GM19452 (cell line): Measurements from ENCODE around the gene TMEM182.

ENCODE experiments used
- ATAC-seq: cut with Tn5 transposase; IDR thresholded peaks from one replicate; pipeline ENCODE4 v1.9.1; 2021; ENCODE audit not compliant: unreplicated experiment

The TMEM182 gene

DNA sequence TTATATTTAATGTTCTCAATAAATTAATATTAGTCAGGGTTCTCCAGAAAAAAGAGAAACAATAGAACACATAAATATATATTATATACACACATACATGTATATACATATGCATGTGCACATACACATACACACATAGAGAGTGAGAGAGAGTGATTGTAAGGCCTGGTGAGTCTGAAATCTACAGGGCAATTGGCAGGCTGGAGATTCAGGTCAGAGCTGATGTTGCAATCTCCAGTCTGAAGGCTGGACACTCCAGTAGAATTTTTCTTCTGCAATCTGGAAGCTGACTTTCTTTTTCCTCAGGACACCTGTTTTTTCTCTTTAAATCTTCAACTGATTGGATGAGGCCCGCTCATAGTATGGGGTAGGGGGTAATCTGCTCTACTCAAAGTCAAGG, 3.2 kb downstream of the TMEM182 start:
- ATAC-seq = no peak

DNA sequence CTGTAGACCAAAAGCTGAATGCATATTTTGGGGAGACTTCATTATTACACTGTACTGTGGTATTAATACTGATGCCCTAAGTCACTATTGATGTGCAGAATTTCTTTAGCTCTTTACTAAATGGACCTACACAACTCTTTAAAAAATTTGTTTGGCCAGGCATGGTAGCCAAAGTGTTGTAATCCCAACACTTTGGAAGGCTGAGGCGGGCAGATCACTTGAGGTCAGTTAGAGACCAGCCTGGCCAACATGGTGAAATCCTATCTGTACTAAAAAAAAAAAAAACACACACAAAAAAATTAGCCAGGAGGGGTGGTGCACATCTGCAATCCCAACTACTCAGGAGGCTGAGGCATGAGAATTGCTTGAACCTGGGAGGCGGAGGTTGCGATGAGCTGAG, 6.4 kb downstream of the TMEM182 start:
- ATAC-seq = no peak

DNA sequence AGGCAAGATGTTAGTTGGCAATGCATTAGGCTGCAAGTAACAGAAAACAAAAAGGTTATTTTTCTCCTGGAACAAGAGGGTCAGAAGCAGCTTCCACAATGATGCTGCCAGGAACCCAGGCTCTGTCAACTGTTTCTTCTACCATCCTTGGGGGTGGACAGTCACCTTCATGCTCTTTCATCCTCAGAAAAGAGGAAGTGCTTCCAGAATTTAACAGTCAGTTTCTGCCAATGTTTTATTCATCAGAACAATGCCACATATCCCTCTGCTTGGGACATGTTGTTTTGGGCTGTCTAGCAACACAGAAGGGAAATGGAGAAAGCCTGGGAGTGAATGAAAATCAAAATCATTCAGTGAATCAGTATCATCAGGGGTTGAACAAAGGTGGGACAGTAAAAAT, 7.1 kb downstream of the TMEM182 start:
- ATAC-seq = no peak

DNA sequence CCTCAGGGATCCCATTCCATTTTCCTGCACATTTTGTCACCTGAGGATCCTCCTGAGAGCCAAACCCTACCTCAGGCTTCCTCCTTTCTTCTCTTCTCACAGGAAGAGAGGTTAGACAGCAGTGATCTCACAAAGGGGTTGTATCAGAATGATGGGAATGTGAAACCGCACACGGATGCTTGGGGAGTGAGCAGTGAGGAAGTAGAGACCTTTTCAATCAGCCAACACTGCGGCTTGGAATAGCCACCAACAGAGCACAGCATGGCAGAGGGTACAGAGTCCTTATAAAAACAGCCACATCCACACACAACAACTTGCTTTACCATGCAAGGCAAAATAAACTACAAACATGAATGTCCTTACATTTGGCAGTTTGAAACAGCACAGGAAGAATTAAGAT, 8.7 kb downstream of the TMEM182 start:
- ATAC-seq = no peak

DNA sequence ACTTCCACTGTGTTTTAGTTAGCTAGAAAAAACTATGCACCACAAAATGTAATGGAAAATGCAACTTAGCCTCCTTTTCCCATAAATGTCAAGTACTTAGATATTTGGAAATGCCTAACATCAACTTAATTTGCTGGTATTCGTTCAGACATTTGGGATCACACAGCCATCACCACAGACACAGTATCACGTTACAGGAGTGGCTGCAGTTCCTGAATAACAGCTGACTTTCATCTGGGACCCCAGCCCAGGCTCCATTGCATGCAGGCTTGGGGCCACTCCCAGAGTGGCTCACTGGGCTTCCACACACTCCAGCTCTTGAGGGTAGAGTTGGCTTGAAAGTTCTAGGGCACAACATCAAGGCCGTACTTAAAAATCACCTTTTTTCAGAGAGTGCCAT, 9.3 kb downstream of the TMEM182 start:
- no peak for ATAC-seq

DNA sequence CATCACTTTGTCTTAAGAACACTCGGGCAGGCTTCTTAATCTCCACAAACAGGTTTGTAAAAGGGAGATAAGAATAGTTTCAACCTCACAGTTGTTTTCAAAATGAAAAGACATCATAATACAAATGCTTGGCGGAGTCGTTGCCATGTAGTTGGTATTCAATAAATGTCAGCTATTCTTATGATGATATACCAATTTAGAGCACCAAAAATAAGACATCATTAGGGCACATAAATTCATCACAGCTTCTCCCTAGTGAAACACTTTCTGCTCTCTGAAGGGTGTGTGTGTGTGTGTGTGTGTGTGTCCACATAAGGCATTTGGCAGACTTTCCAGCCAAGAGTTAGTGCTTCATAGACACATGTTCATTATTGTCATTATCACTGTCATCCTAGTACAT, 10.8 kb downstream of the TMEM182 start:
- ATAC-seq = no peak

DNA sequence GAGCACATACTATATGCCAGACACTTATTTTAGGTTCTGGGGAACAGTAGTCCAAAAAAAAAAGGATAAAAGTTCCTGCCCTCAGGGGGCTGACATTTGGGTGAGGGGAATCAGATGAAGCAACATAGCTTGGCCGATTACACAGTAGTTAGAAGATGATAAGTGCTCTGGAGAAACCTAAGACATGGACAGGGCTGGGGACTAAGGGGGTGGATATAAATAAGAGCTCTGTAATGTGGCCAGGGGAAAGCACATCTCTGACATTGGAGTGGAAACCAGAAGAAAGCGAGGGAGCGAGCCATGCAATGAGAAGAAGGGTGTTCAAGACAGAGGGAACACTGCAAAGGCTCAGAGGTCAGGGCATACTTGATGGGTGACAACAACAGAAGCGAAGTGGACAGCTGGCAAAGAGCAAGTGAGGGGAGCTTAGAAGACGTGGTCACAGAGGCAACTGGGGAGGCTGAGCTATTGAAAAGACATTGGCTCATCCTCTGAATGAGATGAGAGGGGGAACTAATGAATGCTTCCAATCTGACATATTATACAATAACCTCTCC, 11.4 kb downstream of the TMEM182 start:
- ATAC-seq = no peak

DNA sequence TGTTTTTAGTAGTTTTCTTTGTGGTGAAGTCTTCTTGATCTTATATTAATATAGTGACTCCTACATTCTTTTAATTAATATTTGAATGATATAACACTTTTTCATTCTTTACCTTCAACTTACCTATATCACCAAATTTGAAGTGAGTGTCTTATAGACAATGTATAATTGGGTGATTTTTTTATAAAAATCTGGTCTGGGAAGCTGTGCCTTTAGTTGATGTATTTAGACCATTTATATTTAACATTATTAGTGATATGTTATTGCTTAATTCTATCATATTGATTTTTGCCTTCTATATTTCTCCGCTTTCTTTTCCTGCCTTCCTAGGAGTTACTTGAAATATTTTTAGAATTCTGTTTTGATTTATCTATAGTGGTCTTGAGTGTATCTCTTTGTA, 16.4 kb downstream of the TMEM182 start:
- ATAC-seq = no peak

DNA sequence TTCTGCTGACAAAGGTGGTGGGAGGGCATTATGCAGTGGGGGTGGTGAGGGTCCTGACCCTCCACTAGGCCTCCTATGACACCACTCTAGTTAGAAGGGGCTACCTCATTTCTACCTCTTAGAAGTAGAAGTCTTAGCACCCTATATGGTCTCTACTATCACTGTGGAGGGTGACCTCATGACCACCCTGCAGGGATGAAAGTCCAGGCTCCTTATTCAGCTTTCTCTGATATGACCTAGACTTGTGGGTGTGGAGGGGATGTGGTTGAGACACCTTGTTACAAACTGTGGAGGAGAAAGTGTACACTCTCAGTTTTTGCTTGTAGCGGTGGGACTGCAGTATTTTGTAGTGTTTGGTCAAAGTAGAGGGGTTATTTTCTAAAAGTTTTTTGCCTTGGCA, 18.6 kb downstream of the TMEM182 start:
- no peak for ATAC-seq

DNA sequence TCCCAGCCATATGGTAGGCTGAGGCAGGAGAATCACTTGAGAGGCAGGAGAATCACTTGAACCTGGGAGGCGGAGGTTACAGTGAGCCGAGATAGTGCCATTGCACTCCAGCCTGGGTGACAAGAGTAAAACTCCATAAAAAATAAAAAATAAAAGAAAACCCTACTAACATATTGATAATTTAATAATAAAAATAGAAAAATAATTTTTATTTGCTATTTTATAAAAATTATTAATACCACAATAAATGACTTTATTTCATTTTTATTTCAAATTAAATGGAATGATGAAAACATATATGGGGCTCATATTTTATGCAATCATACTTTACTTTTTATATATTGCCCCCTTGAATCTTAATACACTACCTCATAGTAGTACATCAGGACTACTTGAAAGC, 20.4 kb downstream of the TMEM182 start:
- no peak for ATAC-seq

DNA sequence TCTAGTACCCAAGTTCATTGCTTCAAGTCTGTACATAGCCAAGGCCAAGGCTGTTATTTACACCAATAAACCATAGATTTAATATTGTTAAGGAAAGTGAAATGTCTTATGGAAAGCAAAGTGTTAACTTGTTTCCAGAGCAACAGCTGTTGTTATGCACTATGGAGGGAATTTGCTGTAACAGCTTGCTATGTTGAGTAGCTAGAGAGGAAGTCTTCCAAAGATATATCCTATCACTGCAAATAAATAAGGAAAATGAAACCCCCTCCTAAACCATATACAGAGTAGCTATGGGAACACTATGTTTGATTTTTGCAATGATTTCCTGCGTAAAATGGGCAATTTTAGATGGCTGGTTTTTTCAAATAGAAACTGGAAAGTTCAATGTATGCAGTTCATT, 21.1 kb downstream of the TMEM182 start:
- ATAC-seq = no peak

DNA sequence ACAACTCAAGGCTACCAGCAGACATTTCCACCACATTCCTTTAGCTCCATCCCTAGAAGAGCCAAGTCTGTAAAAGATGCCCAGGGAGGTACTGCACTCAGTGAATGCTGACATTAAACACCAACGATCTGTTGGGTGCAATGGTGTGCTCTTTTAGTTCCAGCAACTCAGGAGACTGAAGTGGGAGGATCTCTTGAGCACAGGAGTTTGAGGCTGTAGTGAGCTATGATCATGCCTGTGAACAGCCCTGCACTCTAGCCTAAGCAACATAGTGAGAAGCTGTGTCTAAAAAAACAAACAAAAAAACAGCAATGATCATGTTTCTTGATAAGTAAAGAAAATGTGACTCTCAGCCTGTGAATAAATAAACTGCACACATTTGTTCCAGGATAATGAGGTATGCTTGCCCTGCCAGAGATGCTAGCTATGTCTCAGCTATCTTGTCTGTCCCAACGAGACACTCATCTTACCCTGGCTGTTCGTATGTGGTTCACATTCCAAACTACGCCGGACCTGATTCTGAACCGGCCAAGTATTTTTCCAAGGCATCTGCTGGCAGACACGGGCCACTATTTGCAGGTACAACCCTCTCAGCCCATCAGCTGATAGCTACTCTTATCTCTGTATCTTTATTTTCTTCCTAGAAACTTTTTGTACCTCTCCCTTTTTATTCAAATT, 21.8 kb downstream of the TMEM182 start:
- no peak for ATAC-seq

DNA sequence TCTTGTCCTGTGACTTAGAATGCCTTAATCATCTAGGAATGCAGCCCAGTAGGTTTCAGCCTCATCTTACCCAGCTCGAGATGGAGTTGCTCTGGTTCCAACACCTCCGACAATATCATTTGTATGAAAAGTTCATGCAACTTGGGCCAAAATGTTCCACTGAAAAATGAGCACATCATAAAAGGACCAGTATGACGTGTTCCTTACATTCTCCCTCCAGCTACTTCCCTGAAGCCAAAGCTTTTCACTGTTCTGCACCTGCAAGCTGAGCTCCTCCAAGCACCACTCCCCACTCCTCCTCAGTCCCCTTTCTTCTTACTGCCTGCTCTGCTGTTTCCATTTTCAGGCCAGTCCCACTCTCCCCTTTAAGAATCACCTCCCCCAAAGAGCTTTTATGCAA, 23.1 kb downstream of the TMEM182 start:
- no peak for ATAC-seq

DNA sequence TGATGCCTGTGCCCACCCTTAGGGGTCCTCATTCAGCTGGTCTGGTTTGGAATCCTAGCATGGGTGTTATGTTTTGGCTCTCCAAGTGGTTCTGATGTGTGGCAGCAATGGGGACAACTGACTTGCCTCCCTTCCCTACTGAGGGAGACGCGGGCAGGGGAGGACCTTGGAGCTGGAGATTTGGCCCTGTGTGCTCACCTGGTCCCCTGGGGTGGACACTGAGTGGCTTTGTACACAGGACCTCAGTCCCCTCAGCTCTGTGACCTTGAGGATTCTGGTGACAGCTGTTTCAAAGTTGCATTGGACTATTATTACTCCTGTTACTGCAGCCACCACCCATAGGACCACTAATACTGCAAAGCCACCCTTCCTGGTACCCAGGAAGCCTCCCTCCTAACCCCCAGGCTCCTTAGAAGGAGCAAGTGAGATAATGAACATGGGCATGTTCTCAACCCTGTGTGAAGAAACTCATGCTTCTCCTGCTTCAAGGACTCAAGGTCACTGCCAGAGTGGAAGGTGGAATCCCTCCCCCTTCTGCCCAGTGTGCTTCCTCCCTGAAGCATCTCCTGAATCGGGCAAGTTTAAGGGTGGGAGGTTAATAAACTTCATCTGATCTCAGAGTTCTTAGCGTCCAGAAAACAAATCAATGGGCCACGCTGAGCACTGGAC, 26.5 kb downstream of the TMEM182 start:
- no peak for ATAC-seq

DNA sequence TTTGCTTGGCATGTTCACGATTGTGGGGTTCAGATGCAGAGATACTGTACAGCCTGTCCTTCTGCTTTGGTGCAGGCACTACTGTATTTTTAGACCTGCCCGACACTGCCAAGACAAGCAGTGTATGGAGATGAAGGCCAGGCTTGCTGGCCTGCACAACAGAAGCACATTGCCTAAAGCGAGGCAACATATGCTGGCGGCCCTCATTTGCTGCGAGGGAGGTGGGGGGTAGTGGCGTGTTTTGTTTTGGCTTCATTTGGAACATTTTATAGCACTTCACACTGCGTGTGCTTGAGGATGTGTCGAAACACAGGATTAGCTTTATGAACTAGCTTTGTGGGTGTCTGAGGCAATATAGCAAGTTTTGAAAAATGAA, 27.0 kb downstream of the TMEM182 start:
- no peak for ATAC-seq

DNA sequence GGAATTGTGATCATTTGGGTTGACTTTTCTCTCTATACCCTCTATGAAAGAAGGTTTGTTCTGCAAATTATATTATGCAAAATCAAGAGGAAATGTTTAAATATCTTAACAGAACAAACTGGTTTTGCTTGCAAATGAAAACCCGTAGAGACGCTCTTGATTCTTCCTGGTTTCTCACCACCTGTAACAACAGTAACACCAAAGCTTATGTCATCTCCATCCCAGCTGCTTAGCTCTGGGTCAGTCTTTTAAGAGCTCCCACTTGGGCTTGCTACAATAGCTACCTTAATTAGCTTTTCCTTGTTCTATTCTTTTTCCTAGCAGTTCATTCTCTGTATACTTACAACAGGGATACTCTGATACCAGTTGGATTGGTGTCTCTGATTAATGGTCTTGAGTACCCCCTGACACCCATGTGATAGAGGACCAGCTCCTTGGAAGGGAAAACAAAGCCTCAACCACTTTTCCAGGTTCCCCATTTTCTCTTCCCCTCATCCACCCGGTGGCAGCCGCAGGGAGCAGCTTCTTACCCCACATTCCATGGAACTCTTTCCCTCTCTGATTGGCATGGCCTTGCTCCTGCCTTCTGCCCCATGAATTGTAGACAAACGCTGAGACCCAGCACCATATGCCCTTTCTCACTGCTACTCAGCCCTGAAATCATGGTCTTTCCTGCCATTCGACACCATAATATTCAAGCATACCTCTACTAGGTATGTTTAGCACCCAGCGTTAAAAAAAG, 27.7 kb downstream of the TMEM182 start:
- no peak for ATAC-seq

DNA sequence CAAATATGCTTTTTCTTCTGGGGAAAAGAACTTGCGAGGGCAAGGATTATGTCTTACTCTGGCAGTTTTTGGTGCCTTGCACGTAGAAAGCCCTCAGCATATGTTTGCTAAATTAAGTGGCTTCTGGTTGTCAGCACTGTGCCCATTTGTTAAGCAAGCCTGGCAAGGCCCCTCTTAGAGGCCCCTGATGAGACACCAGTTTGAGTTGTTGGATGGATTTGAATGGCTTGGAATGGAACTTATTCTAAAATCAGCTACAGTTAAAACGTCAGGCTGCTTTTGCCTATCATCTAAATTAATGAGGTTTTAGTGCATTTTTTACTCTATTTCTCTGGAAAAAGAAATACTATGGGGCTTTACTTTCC, 28.2 kb downstream of the TMEM182 start:
- ATAC-seq = no peak

DNA sequence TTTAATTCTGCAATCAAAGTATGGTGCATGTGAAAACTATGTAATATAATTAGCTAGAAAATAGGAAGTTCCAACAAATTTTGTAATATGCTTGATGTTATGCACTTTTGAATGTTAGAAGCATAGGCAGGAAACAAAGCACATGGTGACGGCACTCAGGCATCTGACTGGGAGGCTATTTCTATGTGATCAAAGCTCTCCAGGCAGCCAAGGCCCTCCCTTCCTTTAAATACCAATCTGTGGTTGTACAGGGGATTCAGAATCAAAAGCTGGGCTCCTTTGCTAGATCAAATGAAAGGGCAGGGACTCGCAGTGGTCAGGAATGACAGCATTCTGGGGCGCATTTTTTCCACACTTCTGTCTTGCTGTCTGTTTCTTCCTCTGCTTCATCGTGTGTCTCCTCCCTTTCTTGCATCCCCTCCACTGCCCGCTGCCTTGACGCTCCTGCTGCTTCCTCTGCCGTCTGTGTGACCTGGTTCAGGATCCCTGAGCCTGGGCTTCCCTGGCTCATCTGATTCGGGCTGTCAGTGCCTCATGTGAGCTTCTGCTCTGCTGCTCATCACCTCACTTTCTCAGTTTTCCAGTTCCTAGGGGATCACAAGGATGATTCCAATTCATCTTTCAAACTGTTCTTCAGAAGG, 30.9 kb downstream of the TMEM182 start:
- no peak for ATAC-seq

DNA sequence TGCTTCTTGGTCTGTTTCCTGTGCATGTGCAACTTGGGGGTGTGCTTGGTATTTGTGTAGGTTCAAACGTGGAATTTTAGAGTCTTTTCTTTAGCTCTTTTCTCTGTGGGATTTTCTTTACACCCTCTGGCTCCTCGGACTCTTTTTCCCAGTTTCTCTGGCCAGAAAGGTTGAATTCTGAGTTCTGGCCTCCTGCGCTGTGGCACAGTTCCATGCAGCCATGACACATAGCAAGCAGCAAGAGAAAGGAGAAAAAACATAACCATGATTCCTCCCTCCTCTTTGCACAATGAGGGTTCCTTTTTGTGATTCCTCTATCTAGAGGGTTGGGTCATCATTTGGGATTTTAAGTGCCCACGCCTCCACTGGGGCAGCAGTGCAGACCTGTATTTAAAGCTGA, 33.8 kb downstream of the TMEM182 start:
- ATAC-seq = no peak

DNA sequence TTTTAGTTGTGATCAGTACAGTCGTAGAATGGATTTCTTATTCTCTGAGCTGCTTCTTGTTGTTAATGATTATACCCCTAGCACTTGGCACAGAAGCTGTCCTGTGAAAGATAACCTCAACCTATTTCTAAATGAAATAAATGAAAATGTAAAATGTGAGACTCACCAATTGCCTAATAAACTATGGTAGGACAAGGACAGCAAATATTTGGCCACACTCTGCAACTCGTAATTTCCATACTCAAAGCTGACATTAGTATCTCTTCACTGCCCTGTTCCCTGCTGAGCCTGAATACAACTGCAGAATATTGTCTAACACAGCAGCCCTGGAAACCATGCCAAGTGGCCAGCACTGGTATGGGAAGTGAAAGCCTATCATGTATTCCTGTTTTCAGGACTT, 34.5 kb downstream of the TMEM182 start:
- ATAC-seq = no peak

DNA sequence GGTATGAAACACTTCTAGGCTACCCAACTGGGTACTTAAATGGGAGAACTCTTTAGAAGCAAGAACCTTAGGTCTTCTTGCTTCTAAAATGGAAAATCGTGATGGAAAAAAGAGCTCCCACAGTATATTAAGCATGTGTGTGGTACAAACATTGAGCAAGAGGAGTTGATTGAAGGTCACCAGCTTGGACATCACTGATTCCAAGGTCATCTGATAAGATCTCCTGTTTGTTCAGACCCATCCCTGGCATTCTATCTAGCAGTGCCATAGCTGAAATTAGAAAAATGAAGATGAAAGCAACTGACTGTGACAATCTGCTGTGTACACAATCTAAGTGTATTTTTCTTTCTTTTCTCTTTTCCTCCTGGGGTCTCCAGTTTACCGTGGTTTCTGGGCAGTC, 35.7 kb downstream of the TMEM182 start:
- no peak for ATAC-seq

DNA sequence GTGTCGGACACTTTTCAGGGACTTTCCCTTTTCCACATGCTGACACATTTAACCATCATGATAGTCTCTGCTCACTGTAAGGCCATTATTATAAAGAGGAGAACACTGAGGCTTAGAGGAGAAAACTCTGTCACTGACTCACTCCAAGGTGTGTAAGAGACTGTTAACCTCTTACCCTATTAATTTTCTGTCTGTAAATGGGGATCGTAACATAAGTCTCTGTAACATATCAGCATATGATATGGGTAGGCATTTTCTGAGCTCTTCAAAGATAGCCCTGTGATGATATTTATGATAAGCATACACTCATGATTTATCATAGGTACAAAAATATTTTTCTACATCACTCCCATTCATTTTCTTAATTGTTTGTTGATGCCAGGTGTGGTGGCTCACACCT, 36.4 kb downstream of the TMEM182 start:
- ATAC-seq = no peak
